Activated T-cell treated with anti-CD3 and anti-CD28 coated beads, Interleukin-2, amount 50 U/mL, for 24 hours (primary cell): ENCODE results near the gene NTN3.

ENCODE experiments used
- DNase-seq: peaks from one replicate; pipeline ENCODE4 v3.0.0-alpha.2; 2020
- H3K27ac Mint-ChIP-seq: 2 replicates; pipeline ENCODE4 v1.8.0; 2020; ENCODE audit warnings: mild to moderate bottlenecking, mixed read lengths
- H3K27me3 Mint-ChIP-seq: 2 replicates; pipeline ENCODE4 v1.8.0; 2020; ENCODE audit warnings: mixed read lengths
- H3K36me3 Mint-ChIP-seq: 2 replicates; pipeline ENCODE4 v1.8.0; 2020; ENCODE audit warnings: low read depth, mixed read lengths
- H3K4me1 Mint-ChIP-seq: 2 replicates; pipeline ENCODE4 v1.8.0; 2020; ENCODE audit warnings: low read depth, mixed read lengths
- H3K4me3 Mint-ChIP-seq: 2 replicates; pipeline ENCODE4 v1.8.0; 2020; ENCODE audit warnings: mild to moderate bottlenecking, moderate library complexity, mixed read lengths
- H3K9me3 Mint-ChIP-seq: 2 replicates; pipeline ENCODE4 v1.8.0; 2020; ENCODE audit warnings: mixed read lengths

NTN3 gene

GRCh38 chr16:2455081-2455845 is 15.8 kb upstream of the NTN3 start:
- Mint-ChIP-seq H3K27me3 (no peaks in the 10 kb centered on the region), H3K4me3 (no peak overlapping the region), H3K27ac (no peak overlapping the region), H3K4me1 (peaks cover 10% of the 10 kb centered on the region), H3K36me3 (peaks cover 79% of the 10 kb centered on the region), H3K9me3 (no peaks in the 10 kb centered on the region)
- no peak for DNase-seq

GRCh38 chr16:2456551-2457153 is 14.4 kb upstream of the NTN3 start:
- Mint-ChIP-seq H3K36me3 (peaks cover 74% of the 10 kb centered on the region), H3K4me1 (peaks cover 13% of the 10 kb centered on the region)

GRCh38 chr16:2457267-2457666 is 13.8 kb upstream of the NTN3 start:
- H3K27ac Mint-ChIP-seq, result no peak overlapping the region
- peaks cover 13% of the 10 kb centered on the region for H3K4me1 Mint-ChIP-seq
- H3K9me3 Mint-ChIP-seq, result no peaks in the 10 kb centered on the region
- H3K4me3 Mint-ChIP-seq, result no peak overlapping the region
- no peaks in the 10 kb centered on the region for H3K27me3 Mint-ChIP-seq
- no peak for DNase-seq
- H3K36me3 Mint-ChIP-seq, result peaks cover 74% of the 10 kb centered on the region

More at GRCh38 chr16:2456551-2457153, 14.4 kb upstream of the NTN3 start:
- DNase-seq, result no peak
- Mint-ChIP-seq H3K9me3 (no peaks in the 10 kb centered on the region), H3K27ac (no peak overlapping the region), H3K27me3 (no peaks in the 10 kb centered on the region), H3K4me3 (no peak overlapping the region)

- no peaks in the 10 kb centered on the region for H3K9me3 Mint-ChIP-seq
- H3K27ac Mint-ChIP-seq, result no peak overlapping the region
- peaks cover 73% of the 10 kb centered on the region for H3K36me3 Mint-ChIP-seq
- H3K4me3 Mint-ChIP-seq, result no peak overlapping the region
- DNase-seq, result no peak
- peaks cover 14% of the 10 kb centered on the region for H3K4me1 Mint-ChIP-seq
- H3K27me3 Mint-ChIP-seq, result no peaks in the 10 kb centered on the region
Observed at GRCh38 chr16:2457946-2458345, 13.2 kb upstream of the NTN3 start.

- DNase-seq, result no peak
- Mint-ChIP-seq H3K4me3 (peak overlapping the region; percentile 81), H3K27me3 (no peaks in the 10 kb centered on the region), H3K27ac (peak overlapping the region; percentile 85), H3K4me1 (peaks cover 14% of the 10 kb centered on the region), H3K36me3 (peaks cover 64% of the 10 kb centered on the region), H3K9me3 (no peaks in the 10 kb centered on the region)
Observed at GRCh38 chr16:2458887-2459646, 12.0 kb upstream of the NTN3 start.

GRCh38 chr16:2459647-2460390 is 11.3 kb upstream of the NTN3 start, which contains the start of gene TEDC2:
Gene TEDC2 (plus strand): TSS chr16:2460109. CDS start chr16:2460145, 36 bp downstream.
- Mint-ChIP-seq H3K36me3 (peaks cover 57% of the 10 kb centered on the region), H3K27ac (peak within 1 kb of the TSS; percentile 85), H3K9me3 (no peaks in the 10 kb centered on the region), H3K4me3 (peak within 1 kb of the TSS; percentile 81), H3K4me1 (peaks cover 14% of the 10 kb centered on the region), H3K27me3 (no peaks in the 10 kb centered on the region)
- DNase-seq, result peak; percentile 97

- Mint-ChIP-seq H3K36me3 (peaks cover 53% of the 10 kb centered on the region), H3K27me3 (no peaks in the 10 kb centered on the region), H3K9me3 (no peaks in the 10 kb centered on the region), H3K27ac (no peak overlapping the region), H3K4me1 (peaks cover 14% of the 10 kb centered on the region), H3K4me3 (peak overlapping the region; percentile 81)
- no peak for DNase-seq
Observed at GRCh38 chr16:2460391-2460713, 10.7 kb upstream of the NTN3 start.

- H3K27ac Mint-ChIP-seq, result no peak overlapping the region
- no peaks in the 10 kb centered on the region for H3K27me3 Mint-ChIP-seq
- no peak for DNase-seq
- no peaks in the 10 kb centered on the region for H3K9me3 Mint-ChIP-seq
- peaks cover 47% of the 10 kb centered on the region for H3K36me3 Mint-ChIP-seq
- peaks cover 14% of the 10 kb centered on the region for H3K4me1 Mint-ChIP-seq
- peak overlapping the region; percentile 81 for H3K4me3 Mint-ChIP-seq
Observed at GRCh38 chr16:2460916-2461315, 10.2 kb upstream of the NTN3 start.

GRCh38 chr16:2462031-2462866 is 8.8 kb upstream of the NTN3 start:
- no peak overlapping the region for H3K27ac Mint-ChIP-seq
- H3K27me3 Mint-ChIP-seq, result peaks cover 6% of the 10 kb centered on the region
- no peaks in the 10 kb centered on the region for H3K9me3 Mint-ChIP-seq
- peaks cover 17% of the 10 kb centered on the region for H3K4me1 Mint-ChIP-seq
- H3K4me3 Mint-ChIP-seq, result no peak overlapping the region
- peaks cover 34% of the 10 kb centered on the region for H3K36me3 Mint-ChIP-seq
- no peak for DNase-seq

- DNase-seq, result no peak
- Mint-ChIP-seq H3K27ac (peak overlapping the region; percentile 40), H3K36me3 (peaks cover 21% of the 10 kb centered on the region), H3K4me1 (peaks cover 20% of the 10 kb centered on the region), H3K4me3 (no peak overlapping the region), H3K27me3 (peaks cover 20% of the 10 kb centered on the region), H3K9me3 (no peaks in the 10 kb centered on the region)
Observed at GRCh38 chr16:2464333-2464732, 6.8 kb upstream of the NTN3 start.

- peaks cover 12% of the 10 kb centered on the region for H3K4me1 Mint-ChIP-seq
- DNase-seq, result no peak
- peaks cover 34% of the 10 kb centered on the region for H3K27me3 Mint-ChIP-seq
- no peak overlapping the region for H3K27ac Mint-ChIP-seq
- H3K4me3 Mint-ChIP-seq, result no peak overlapping the region
- peaks cover 18% of the 10 kb centered on the region for H3K36me3 Mint-ChIP-seq
- no peaks in the 10 kb centered on the region for H3K9me3 Mint-ChIP-seq
Observed at GRCh38 chr16:2465653-2466415, 5.3 kb upstream of the NTN3 start.

- Mint-ChIP-seq H3K27ac (peak overlapping the region; percentile 22), H3K4me1 (peaks cover 14% of the 10 kb centered on the region), H3K4me3 (no peak overlapping the region), H3K27me3 (peaks cover 34% of the 10 kb centered on the region), H3K36me3 (peaks cover 12% of the 10 kb centered on the region), H3K9me3 (no peaks in the 10 kb centered on the region)
- DNase-seq, result peak; percentile 46
Observed at GRCh38 chr16:2466667-2467527, 4.2 kb upstream of the NTN3 start.
